Effector memory CD8-positive, alpha-beta T cell (primary cell): Measurements from ENCODE around the gene TBL3.
A peak's percentile ranks its signal among the peaks of the same experiment; 100 is the strongest.

ENCODE experiments used
- ATAC-seq: fragments of 150-1000 bp; cut with Tn5 transposase; replicated peaks from 2 replicates; pipeline ENCODE4 v1.10.0; 2021; ENCODE audit warnings: mild to moderate bottlenecking, moderate library complexity
- DNase-seq, 3 experiments: peaks; one replicate each; pipeline ENCODE4 v3.0.0; 2021
- H3K27ac Mint-ChIP-seq, 2 donors: one replicate each; pipeline ENCODE4 v1.8.0; 2022; ENCODE audit warnings: mild to moderate bottlenecking in 2 of 2, mixed read lengths in 2 of 2, moderate library complexity in 2 of 2
- H3K27me3 Mint-ChIP-seq, 2 donors: one replicate each; pipeline ENCODE4 v1.8.0; 2022; ENCODE audit warnings: mixed read lengths in 2 of 2
- H3K36me3 Mint-ChIP-seq: one replicate; pipeline ENCODE4 v1.8.0; 2022; ENCODE audit warnings: mild to moderate bottlenecking, moderate library complexity, mixed read lengths; ENCODE audit not compliant: insufficient read depth
- H3K4me1 Mint-ChIP-seq, 2 donors: one replicate each; pipeline ENCODE4 v1.8.0; 2022; ENCODE audit warnings: low read depth in 2 of 2, mixed read lengths in 2 of 2
- H3K4me3 Mint-ChIP-seq, 2 donors: one replicate each; pipeline ENCODE4 v1.8.0; 2022; ENCODE audit warnings: mild to moderate bottlenecking in 2 of 2, mixed read lengths in 2 of 2, moderate library complexity in 2 of 2
- H3K9me3 Mint-ChIP-seq, 2 donors: one replicate each; pipeline ENCODE4 v1.8.0; 2022; ENCODE audit warnings: mixed read lengths in 2 of 2

Gene TBL3

DNA sequence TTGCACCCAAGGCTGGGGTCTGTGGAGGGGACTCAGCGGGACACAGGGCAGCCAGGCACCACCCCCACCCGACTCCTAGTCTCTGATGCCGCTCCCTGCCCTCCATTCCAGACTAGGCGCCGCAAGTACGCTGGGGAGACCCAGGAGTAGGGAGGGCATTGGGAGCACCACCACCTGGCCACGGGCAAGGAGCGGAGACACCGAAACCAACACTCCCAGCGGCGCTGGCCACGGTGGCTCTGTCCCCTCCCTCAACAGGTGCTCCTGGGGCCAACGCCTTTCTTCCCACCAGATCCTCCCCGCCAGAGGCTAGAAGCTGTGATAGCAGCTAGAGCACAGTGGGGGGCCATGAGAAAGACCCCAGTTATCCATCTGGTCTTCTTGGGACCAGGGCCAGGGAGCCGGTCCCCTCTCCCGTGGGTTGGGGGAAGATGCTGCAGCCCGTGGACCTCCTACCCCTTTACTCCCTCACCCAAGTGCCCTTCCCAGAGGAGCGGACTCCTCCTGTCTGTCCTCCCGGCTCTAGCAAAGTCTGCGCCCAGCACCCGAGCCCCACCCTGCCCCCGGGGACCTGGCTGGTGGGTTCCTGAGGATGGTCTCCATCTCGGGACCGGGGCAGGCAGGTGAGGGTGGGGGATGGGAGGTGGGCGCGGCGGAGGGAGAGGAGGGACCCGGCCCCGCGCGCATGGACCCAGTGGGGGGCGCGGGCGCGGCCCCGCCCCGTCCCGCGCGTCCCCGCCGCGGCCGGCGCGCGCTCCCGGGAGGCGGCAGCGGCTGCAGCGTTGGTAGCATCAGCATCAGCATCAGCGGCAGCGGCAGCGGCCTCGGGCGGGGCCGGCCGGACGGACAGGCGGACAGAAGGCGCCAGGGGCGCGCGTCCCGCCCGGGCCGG is 17.6 kb downstream of the TBL3 start, which contains the start of gene SYNGR3:
Gene SYNGR3, plus strand, starts transcription at position 762 of the 892 bp plus-strand sequence. CDS start 133 bp downstream, outside the sequence.
- H3K4me3 Mint-ChIP-seq, result peak within 1 kb of the TSS; percentile 76 to 80
- ATAC-seq (no peak), DNase-seq (no peak)
- peak within 1 kb of the TSS; percentile 54 to 88 for H3K27ac Mint-ChIP-seq
- peaks cover 16% of the 10 kb centered on the region in 2 donors for H3K4me1 Mint-ChIP-seq
- peaks cover 12% of the 10 kb centered on the region for H3K36me3 Mint-ChIP-seq
- H3K27me3 Mint-ChIP-seq, result peaks cover 5 to 12% of the 10 kb centered on the region in 2 donors
- H3K9me3 Mint-ChIP-seq, result no peaks in the 10 kb centered on the region

GRCh38 chr16:1990101-1990350 is 18.2 kb downstream of the TBL3 start:
- Mint-ChIP-seq H3K4me1 (peaks cover 12 to 13% of the 10 kb centered on the region in 2 donors), H3K27ac (peak overlapping the region in 1 of 2 donors; percentile 88), H3K36me3 (peaks cover 12% of the 10 kb centered on the region), H3K9me3 (no peaks in the 10 kb centered on the region), H3K4me3 (peak overlapping the region in 1 of 2 donors; percentile 76), H3K27me3 (peaks cover 5 to 12% of the 10 kb centered on the region in 2 donors)
- ATAC-seq (no peak), DNase-seq (no peak)

DNA sequence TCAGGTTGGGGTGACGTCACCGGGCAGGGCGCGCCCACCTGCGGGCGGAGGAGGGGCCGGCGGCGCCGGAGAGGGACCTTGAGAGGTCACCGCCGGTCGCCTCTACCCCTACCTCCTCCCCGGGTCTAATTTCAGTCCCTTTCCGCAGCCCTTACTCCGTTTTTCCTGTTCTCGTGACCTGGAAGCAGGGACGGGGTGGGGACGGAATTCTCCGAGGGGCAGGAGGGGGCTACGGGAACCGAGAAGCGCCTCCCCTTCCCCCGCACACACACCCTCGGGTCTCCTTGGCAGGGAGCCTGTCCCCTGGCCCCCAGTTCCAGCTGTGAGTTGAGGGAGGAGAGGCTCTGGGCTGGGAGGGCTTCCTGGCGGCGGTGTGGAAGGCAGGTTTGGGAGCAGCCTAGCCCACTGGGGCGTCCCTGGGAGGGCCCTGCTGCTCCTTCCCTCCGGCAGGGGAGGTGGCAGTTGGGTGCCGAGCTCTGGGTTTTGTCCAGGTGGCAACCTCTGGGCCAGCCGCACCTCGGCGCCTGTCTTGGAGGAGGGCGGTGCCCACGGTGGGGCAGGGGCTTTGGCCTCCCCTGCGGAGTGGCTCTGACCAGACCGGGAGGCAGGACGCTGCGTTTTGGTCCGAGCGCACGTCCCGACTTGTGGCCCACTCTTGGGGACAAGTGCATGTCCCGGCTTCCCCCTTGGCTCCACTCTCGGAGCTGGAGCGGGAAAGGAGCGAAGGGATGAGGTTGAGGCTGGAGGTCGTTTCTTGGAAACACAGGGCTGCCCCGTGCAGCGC is 18.7 kb downstream of the TBL3 start:
- H3K4me1 Mint-ChIP-seq, result peaks cover 12 to 13% of the 10 kb centered on the region in 2 donors
- ATAC-seq (no peak), DNase-seq (peak in 1 of 3 experiments; percentile 40)
- H3K4me3 Mint-ChIP-seq, result peak overlapping the region; percentile 76 to 80
- no peaks in the 10 kb centered on the region for H3K9me3 Mint-ChIP-seq
- peak overlapping the region; percentile 54 to 88 for H3K27ac Mint-ChIP-seq
- peaks cover 12% of the 10 kb centered on the region for H3K36me3 Mint-ChIP-seq
- peaks cover 5 to 12% of the 10 kb centered on the region in 2 donors for H3K27me3 Mint-ChIP-seq

GRCh38 chr16:1991135-1991551 is 19.3 kb downstream of the TBL3 start:
- peak; percentile 49 to 53 (median 52) for DNase-seq
- ATAC-seq, result peak; percentile 59
- peaks cover 12 to 13% of the 10 kb centered on the region in 2 donors for H3K4me1 Mint-ChIP-seq
- H3K9me3 Mint-ChIP-seq, result no peaks in the 10 kb centered on the region
- peaks cover 12% of the 10 kb centered on the region for H3K36me3 Mint-ChIP-seq
- H3K27ac Mint-ChIP-seq, result peak overlapping the region; percentile 54 to 88
- peaks cover 5 to 12% of the 10 kb centered on the region in 2 donors for H3K27me3 Mint-ChIP-seq
- H3K4me3 Mint-ChIP-seq, result peak overlapping the region; percentile 76 to 80

DNA sequence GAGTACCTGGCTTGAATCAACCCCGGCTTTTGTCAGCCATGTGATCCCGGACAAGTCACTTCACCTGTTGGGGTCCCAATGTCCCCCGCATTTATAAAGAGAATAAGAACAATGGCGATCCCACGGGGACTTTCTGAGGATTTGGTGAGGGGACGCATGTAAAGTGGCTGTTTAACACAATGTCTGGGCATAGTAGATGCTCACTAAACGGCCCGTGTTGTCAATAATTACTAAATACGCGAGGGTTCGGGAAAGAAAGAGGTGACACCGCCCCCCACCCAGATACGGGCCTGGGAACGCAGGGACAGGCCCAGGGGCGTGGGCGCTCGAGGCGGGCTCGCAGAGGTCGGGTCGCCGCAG is 19.7 kb downstream of the TBL3 start:
- ATAC-seq (no peak), DNase-seq (no peak)
- H3K9me3 Mint-ChIP-seq, result no peaks in the 10 kb centered on the region

GRCh38 chr16:1991948-1992703 is 20.3 kb downstream of the TBL3 start:
- Mint-ChIP-seq H3K36me3 (peaks cover 14% of the 10 kb centered on the region), H3K9me3 (no peaks in the 10 kb centered on the region), H3K4me3 (peak overlapping the region; percentile 76 to 80), H3K4me1 (peaks cover 12 to 13% of the 10 kb centered on the region in 2 donors), H3K27ac (peak overlapping the region; percentile 54 to 88), H3K27me3 (peaks cover 5 to 12% of the 10 kb centered on the region in 2 donors)
- ATAC-seq (peak; percentile 72), DNase-seq (peak; percentile 94 to 98 (median 94))

More for the DNA sequence above, 19.7 kb downstream of the TBL3 start:
- Mint-ChIP-seq H3K4me1 (peaks cover 12 to 13% of the 10 kb centered on the region in 2 donors), H3K4me3 (peak overlapping the region; percentile 76 to 80), H3K27me3 (peaks cover 5 to 12% of the 10 kb centered on the region in 2 donors), H3K27ac (peak overlapping the region; percentile 54 to 88), H3K36me3 (peaks cover 12% of the 10 kb centered on the region)

GRCh38 chr16:1992704-1993317 is 21.0 kb downstream of the TBL3 start:
- Mint-ChIP-seq H3K36me3 (peaks cover 21% of the 10 kb centered on the region), H3K4me1 (peaks cover 12 to 13% of the 10 kb centered on the region in 2 donors), H3K27me3 (peaks cover 5 to 12% of the 10 kb centered on the region in 2 donors), H3K4me3 (peak overlapping the region in 1 of 2 donors; percentile 21), H3K27ac (no peak overlapping the region), H3K9me3 (no peaks in the 10 kb centered on the region)
- ATAC-seq (no peak), DNase-seq (no peak)

GRCh38 chr16:1993731-1994131 is 21.9 kb downstream of the TBL3 start:
- Mint-ChIP-seq H3K27me3 (peaks cover 5 to 8% of the 10 kb centered on the region in 2 donors), H3K9me3 (no peaks in the 10 kb centered on the region), H3K36me3 (peaks cover 26% of the 10 kb centered on the region), H3K4me1 (peaks cover 12 to 13% of the 10 kb centered on the region in 2 donors), H3K4me3 (peak overlapping the region; percentile 21 to 22), H3K27ac (peak overlapping the region; percentile 17 to 65)
- ATAC-seq (no peak), DNase-seq (no peak)

- DNase-seq, result no peak
- Mint-ChIP-seq H3K4me3 (no peak overlapping the region), H3K36me3 (peaks cover 34% of the 10 kb centered on the region), H3K4me1 (peaks cover 0 to 3% of the 10 kb centered on the region in 2 donors), H3K27me3 (no peaks in the 10 kb centered on the region), H3K9me3 (no peaks in the 10 kb centered on the region), H3K27ac (no peak overlapping the region)
- ATAC-seq, result no peak
These were observed 25.9 kb downstream of the TBL3 start for GRCh38 chr16:1997494-1998359.

DNA sequence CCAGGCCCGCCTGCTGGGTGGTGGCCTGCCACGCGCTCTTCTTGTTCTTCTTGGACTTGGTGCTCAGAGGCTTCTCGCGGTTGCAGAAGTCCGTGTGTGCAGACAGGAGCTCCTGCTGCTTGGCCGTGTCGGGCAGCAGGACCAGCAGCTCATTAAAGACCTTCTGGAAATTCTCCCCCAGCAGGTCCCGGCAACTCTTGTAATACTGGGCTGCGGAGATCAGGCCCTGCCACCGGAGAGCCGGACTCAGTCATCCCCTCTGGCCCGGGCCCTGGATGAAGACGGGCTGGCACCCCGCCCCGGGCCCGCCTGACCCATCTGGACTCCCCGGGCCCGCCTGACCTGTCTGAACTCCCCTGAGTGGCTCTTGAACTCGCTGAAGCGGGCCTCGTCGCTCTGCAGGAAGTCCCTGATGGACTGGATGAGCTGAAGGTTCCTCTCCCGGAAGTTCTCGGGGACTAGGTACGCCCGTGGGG is 26.5 kb downstream of the TBL3 start:
- Mint-ChIP-seq H3K9me3 (no peaks in the 10 kb centered on the region), H3K4me3 (no peak overlapping the region), H3K27me3 (no peaks in the 10 kb centered on the region), H3K4me1 (peaks cover 0 to 3% of the 10 kb centered on the region in 2 donors), H3K27ac (no peak overlapping the region), H3K36me3 (peaks cover 34% of the 10 kb centered on the region)
- ATAC-seq (no peak), DNase-seq (no peak)

DNA sequence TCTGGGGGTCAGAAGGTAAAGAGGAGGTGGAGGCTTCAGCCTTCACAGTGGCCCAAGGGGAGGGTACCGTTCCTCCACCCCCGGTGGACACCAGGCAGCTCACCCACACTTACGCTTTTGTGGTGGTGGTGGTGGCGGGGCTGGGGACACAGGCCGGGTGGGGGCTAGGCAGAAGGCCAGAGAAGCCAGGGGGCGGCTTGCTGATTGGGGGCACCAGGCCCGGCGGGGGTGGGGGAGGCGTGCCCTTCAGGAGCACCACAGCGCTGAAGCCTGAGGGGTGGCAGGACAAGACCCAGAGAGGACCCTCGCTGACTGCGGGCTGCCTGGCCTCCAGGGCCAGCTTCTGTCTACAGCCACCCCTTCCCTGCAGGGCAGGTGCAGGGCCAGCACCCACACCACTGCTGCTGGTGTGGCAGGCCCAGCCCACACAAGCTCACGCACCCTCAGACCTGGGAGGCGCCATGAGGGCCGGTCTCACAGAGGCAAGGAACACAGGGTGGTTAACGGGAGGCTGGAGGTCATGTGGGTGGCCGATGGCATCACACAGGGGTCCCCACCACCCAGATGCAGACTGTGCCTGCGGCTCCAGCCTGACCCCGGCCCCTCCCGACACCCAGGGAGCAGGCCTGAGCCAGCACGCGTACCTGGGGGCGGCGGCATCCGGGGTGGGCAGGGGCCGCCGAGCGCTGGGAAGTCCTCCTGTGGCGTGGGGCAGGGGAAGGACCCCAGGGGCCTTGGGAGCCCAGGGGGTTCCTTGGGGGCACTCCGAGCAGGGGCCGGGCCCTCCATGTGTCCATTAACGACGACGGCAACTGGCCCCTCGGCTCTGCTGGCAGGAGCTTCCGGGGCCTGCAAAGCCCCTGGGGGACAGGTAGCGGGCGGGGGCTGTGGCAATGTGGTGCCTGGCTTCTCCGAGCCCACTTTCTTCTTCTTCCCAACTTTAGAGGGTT is 27.3 kb downstream of the TBL3 start:
- no peaks in the 10 kb centered on the region for H3K9me3 Mint-ChIP-seq

More for the DNA sequence above, 27.3 kb downstream of the TBL3 start:
- Mint-ChIP-seq H3K4me1 (peaks cover 3 to 6% of the 10 kb centered on the region in 2 donors), H3K27me3 (no peaks in the 10 kb centered on the region), H3K36me3 (peaks cover 30% of the 10 kb centered on the region), H3K4me3 (no peak overlapping the region), H3K27ac (no peak overlapping the region)
- DNase-seq (no peak), ATAC-seq (no peak)
